ENCODE data around the gene IP6K1. TPM values are rescaled to one million over a fixed set of nuclear protein-coding genes. Genes with fewer than 3 reads are reported as not detected.

IP6K1 gene
- total RNA-seq, 1 experiment from 2014 or later: 30.6 TPM

DNA sequence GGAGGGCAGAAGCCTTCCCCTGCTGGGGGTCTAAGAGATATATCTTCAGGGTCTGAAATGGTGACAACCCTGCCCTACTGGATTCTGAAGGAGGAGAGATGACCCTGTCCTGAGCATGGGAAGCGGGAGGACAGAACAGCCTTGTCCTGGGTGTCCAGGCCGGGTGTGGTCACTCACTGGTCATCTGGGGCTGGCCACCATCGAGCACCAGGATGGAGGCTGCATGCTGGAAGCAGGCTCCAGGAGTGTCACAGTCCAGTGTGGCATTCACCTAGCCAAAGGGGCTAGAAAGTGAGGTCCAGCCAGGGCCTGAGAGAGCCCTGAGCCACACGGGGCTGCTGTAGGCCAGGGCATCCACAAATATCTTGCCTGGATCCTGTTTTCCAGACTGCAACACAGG is 8.1 kb upstream of the IP6K1 start:
- Histone ChIP-seq H2AFZ (ENCODE audit: low read depth, low read length, poor library complexity, severe bottlenecking) (no peak overlapping the region), H3K36me3 (ENCODE audit: control insufficient read depth in 1 of 2, insufficient read depth in 2 of 2, low read length in 2 of 2) (no peaks in the 10 kb centered on the region), H4K20me1 (ENCODE audit: insufficient read depth) (no peaks in the 10 kb centered on the region), H3K9me3 (ENCODE audit: control insufficient read depth in 1 of 2, insufficient read depth in 1 of 2, low read depth in 1 of 2, low read length in 2 of 2) (no peaks in the 10 kb centered on the region), H3K9me2 (ENCODE audit: insufficient read depth) (no peaks in the 10 kb centered on the region), H3K9ac (ENCODE audit: low read length) (no peak overlapping the region), H3K79me2 (ENCODE audit: insufficient read depth, low read length) (no peaks in the 10 kb centered on the region), H3K4me3 (replicated peaks in 1 of 2; ENCODE audit: low read depth in 1 of 2, low read length in 2 of 2) (no peak overlapping the region), H3K4me2 (ENCODE audit: low read length) (no peak overlapping the region), H3K27me3 (ENCODE audit: insufficient read depth, low read length) (no peaks in the 10 kb centered on the region), H3K4me1 (ENCODE audit: control insufficient read depth in 1 of 2, insufficient read depth in 2 of 2, low read length in 2 of 2) (peaks cover under 1 to 10% of the 10 kb centered on the region in 2 experiments; a peak in 2 of 4 replicates), H3K27ac (ENCODE audit: low read depth, low read length) (no peak overlapping the region)
- DNase-seq (ENCODE audit: low read depth, low spot score) (no peak), ATAC-seq (no peak)
- BruUV-seq (replicated peaks): no TSS peak
- CTCF ChIA-PET: no interaction called here
- POLR2A ChIA-PET: interaction anchor here (0.6 kb wide), 1 partner anchor 88 kb away, joined by 3 read pairs; no protein-coding TSS in a partner anchor
- intact Hi-C loops (cut with micrococcal nuclease): no loop called here
- TF ChIP-seq EZH2 (IDR thresholded peaks at IDR 0.05) (no peak), FOSL1 (IDR thresholded peaks at IDR 0.05; ENCODE audit: low read depth) (no peak), SP1 (IDR thresholded peaks at IDR 0.05; ENCODE audit: low read depth) (no peak), EGR1 (IDR thresholded peaks at IDR 0.05; ENCODE audit: low read depth) (no peak), ZFX (IDR thresholded peaks at IDR 0.05) (no peak), ZNF274 (IDR thresholded peaks at IDR 0.05; ENCODE audit: low read depth, low read length) (no peak), SRF (IDR thresholded peaks at IDR 0.05; ENCODE audit: low read depth) (no peak), YY1 (IDR thresholded peaks at IDR 0.05; ENCODE audit: extremely low read depth, insufficient replicate concordance, low read depth, low read length) (no peak), RAD21 (IDR thresholded peaks at IDR 0.05; ENCODE audit: low read depth) (no peak), SIN3A (IDR thresholded peaks at IDR 0.05; ENCODE audit: low read depth) (no peak), ELF1 (IDR thresholded peaks at IDR 0.05; ENCODE audit: borderline replicate concordance, low read depth) (no peak), TCF7L2 (IDR thresholded peaks at IDR 0.05; ENCODE audit: borderline replicate concordance, extremely low read depth, insufficient read depth, insufficient read length) (no peak)
- TF ChIP-seq, protein P1, sequence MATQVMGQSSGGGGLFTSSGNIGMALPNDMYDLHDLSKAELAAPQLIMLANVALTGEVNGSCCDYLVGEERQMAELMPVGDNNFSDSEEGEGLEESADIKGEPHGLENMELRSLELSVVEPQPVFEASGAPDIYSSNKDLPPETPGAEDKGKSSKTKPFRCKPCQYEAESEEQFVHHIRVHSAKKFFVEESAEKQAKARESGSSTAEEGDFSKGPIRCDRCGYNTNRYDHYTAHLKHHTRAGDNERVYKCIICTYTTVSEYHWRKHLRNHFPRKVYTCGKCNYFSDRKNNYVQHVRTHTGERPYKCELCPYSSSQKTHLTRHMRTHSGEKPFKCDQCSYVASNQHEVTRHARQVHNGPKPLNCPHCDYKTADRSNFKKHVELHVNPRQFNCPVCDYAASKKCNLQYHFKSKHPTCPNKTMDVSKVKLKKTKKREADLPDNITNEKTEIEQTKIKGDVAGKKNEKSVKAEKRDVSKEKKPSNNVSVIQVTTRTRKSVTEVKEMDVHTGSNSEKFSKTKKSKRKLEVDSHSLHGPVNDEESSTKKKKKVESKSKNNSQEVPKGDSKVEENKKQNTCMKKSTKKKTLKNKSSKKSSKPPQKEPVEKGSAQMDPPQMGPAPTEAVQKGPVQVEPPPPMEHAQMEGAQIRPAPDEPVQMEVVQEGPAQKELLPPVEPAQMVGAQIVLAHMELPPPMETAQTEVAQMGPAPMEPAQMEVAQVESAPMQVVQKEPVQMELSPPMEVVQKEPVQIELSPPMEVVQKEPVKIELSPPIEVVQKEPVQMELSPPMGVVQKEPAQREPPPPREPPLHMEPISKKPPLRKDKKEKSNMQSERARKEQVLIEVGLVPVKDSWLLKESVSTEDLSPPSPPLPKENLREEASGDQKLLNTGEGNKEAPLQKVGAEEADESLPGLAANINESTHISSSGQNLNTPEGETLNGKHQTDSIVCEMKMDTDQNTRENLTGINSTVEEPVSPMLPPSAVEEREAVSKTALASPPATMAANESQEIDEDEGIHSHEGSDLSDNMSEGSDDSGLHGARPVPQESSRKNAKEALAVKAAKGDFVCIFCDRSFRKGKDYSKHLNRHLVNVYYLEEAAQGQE (IDR thresholded peaks at IDR 0.05; ENCODE audit: low read depth): no peak
- TF ChIP-seq, protein P2, sequence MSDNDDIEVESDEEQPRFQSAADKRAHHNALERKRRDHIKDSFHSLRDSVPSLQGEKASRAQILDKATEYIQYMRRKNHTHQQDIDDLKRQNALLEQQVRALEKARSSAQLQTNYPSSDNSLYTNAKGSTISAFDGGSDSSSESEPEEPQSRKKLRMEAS (IDR thresholded peaks at IDR 0.05): no peak
- TF ChIP-seq, protein P3, sequence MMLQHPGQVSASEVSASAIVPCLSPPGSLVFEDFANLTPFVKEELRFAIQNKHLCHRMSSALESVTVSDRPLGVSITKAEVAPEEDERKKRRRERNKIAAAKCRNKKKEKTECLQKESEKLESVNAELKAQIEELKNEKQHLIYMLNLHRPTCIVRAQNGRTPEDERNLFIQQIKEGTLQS (IDR thresholded peaks at IDR 0.05): no peak
- RAD21 ChIA-PET (ENCODE audit: low non-redundant PET in 1 of 2, low total read pairs in 2 of 2, uncharacterized antibody in 2 of 2, unreplicated experiment in 2 of 2): no interaction called here
